ENCODE data around the gene UBE2H.

- no peak for TF ChIP-seq CTCF (conservative IDR thresholded peaks at IDR 0.05; ENCODE audit: low read depth, low read length)
- no peak for TF ChIP-seq RAD21 (IDR thresholded peaks at IDR 0.05; ENCODE audit: low read length)
- no peak for TF ChIP-seq USF2 (IDR thresholded peaks at IDR 0.05; ENCODE audit: low read depth, low read length)
- TF ChIP-seq RFX5 (IDR thresholded peaks at IDR 0.05; ENCODE audit: low read depth, low read length), result no peak
- no peak for TF ChIP-seq SMC3 (IDR thresholded peaks at IDR 0.05; ENCODE audit: low read depth, low read length)
- TF ChIP-seq NFE2L2 (IDR thresholded peaks at IDR 0.05; ENCODE audit: low read depth, low read length), result no peak
- TF ChIP-seq RCOR1 (IDR thresholded peaks at IDR 0.05; ENCODE audit: insufficient replicate concordance, low read length), result no peak
- TF ChIP-seq MAZ (IDR thresholded peaks at IDR 0.05; ENCODE audit: borderline replicate concordance, low read depth, low read length), result no peak
Observed at GRCh38 chr7:129898502-129899160, 54.1 kb downstream of the UBE2H start.

Measured in IMR-90 (cell line).